Transverse colon (tissue), 4 donors: ENCODE results near the gene SLC25A25.

Experiments used
- EP300 ChIP-seq: sonication (generic); formaldehyde crosslinking; IDR thresholded peaks from one replicate; pipeline ENCODE4 v1.6.1; 2017; ENCODE audit warnings: antibody characterized with exemption, low read depth
- POLR2A ChIP-seq: fragments of 450-650 bp; IDR thresholded peaks from one replicate; pipeline ENCODE4 v1.6.1; 2016; ENCODE audit warnings: antibody characterized with exemption, mild to moderate bottlenecking, moderate library complexity
- POLR2AphosphoS5 ChIP-seq, 3 donors: sonication (generic); formaldehyde crosslinking; IDR thresholded peaks; one replicate each; pipeline ENCODE4 v1.6.1; 2016; ENCODE audit warnings: antibody characterized with exemption in 3 of 3
- TF ChIP-seq, protein P1 (sequence below), 5 experiments: fragments of 200-600 bp in 3 of 5; fragments of 450-650 bp in 2 of 5; sonication (generic) in 3 of 5; IDR thresholded peaks; 1 replicate in 2 of 5; 2 replicates in 3 of 5; pipeline ENCODE4 v1.5.1; 2016 to 2017; ENCODE audit warnings: antibody characterized with exemption in 5 of 5, inconsistent platforms in 3 of 5, mild to moderate bottlenecking in 2 of 5, moderate library complexity in 1 of 5

DNA sequence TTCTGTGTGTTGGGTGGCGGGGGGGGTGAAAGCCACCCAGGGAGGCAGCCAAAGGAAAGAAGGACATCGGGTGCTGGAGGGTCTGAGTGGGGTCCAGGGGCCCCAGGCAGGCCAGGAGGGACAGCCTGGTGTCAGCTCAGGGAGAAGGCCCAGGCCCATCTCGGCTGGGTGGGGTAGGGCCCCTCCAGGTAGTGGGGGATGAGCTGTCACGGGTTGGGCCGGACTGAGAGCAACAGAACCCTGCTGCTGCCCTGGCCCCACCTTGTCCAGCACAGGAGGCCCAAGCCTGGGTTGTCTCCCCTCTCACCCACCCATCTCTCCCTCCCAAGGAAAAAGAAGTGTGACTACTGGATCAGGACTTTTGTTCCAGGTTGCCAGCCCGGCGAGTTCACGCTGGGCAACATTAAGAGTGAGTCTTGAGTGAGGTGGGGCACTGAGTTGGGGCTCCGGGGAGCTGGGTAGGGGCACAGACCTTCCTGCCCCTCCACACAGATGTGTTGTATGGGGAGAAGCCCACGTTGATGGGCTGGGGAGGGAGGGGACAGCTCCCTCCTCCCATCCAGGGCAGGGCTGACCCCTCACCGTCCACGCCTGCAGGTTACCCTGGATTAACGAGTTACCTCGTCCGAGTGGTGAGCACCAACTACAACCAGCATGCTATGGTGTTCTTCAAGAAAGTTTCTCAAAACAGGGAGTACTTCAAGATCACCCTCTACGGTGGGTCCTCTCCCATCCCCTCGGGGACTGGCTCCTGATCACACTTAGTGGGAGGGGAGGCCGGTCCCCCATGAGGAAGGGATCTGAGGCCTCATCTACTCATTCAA, 83.5 kb downstream of the SLC25A25 start:
- no peak for TF ChIP-seq EP300
- TF ChIP-seq, protein P1, sequence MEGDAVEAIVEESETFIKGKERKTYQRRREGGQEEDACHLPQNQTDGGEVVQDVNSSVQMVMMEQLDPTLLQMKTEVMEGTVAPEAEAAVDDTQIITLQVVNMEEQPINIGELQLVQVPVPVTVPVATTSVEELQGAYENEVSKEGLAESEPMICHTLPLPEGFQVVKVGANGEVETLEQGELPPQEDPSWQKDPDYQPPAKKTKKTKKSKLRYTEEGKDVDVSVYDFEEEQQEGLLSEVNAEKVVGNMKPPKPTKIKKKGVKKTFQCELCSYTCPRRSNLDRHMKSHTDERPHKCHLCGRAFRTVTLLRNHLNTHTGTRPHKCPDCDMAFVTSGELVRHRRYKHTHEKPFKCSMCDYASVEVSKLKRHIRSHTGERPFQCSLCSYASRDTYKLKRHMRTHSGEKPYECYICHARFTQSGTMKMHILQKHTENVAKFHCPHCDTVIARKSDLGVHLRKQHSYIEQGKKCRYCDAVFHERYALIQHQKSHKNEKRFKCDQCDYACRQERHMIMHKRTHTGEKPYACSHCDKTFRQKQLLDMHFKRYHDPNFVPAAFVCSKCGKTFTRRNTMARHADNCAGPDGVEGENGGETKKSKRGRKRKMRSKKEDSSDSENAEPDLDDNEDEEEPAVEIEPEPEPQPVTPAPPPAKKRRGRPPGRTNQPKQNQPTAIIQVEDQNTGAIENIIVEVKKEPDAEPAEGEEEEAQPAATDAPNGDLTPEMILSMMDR (IDR thresholded peaks at IDR 0.05) = no peak
- no peak for TF ChIP-seq POLR2A
- no peak for TF ChIP-seq POLR2AphosphoS5 (IDR thresholded peaks at IDR 0.05)
